ENCODE measurements around the gene RAF1. TPM values are rescaled to one million over a fixed set of nuclear protein-coding genes. Genes with fewer than 3 reads are reported as not detected.

Gene RAF1
- total RNA-seq, 2 donors from 2014 or later: 101 to 126 TPM

GRCh38 chr3:12622335-12622734 is 41.6 kb downstream of the RAF1 start:
- no peak for DNase-seq (ENCODE audit: low spot score)
- no peak overlapping the region for H3K4me3 ChIP-seq
- TF ChIP-seq CTCF (IDR thresholded peaks at IDR 0.05) (no peak), POLR2A (IDR thresholded peaks at IDR 0.05) (no peak), POLR2AphosphoS5 (IDR thresholded peaks at IDR 0.05) (no peak)
- no peak overlapping the region for H3K27ac ChIP-seq
- H3K4me1 ChIP-seq (replicated peaks): peaks cover 3% of the 10 kb centered on the region
- WGBS: 74% methylated on average over 4 of the region's 4 CpGs
- no peaks in the 10 kb centered on the region for H3K9me3 ChIP-seq
- no peaks in the 10 kb centered on the region for H3K36me3 ChIP-seq
- H3K27me3 ChIP-seq (replicated peaks; ENCODE audit: insufficient read depth): no peaks in the 10 kb centered on the region
- intact Hi-C loops (cut with DNase I): no loop called here

- Histone ChIP-seq H3K27ac (no peak overlapping the region), H3K4me1 (replicated peaks) (no peaks in the 10 kb centered on the region), H3K36me3 (no peaks in the 10 kb centered on the region), H3K27me3 (replicated peaks; ENCODE audit: insufficient read depth) (no peaks in the 10 kb centered on the region), H3K4me3 (no peak overlapping the region), H3K9me3 (no peaks in the 10 kb centered on the region)
- TF ChIP-seq CTCF (IDR thresholded peaks at IDR 0.05) (no peak), POLR2A (IDR thresholded peaks at IDR 0.05) (no peak), POLR2AphosphoS5 (IDR thresholded peaks at IDR 0.05) (no peak)
- no peak for DNase-seq (ENCODE audit: low spot score)
- intact Hi-C loops (cut with DNase I): no loop called here
Observed at GRCh38 chr3:12620729-12621128, 43.2 kb downstream of the RAF1 start.

GRCh38 chr3:12620305-12620704 is 43.6 kb downstream of the RAF1 start:
- Histone ChIP-seq H3K9me3 (no peaks in the 10 kb centered on the region), H3K27ac (no peak overlapping the region), H3K27me3 (replicated peaks; ENCODE audit: insufficient read depth) (no peaks in the 10 kb centered on the region), H3K4me3 (no peak overlapping the region), H3K36me3 (no peaks in the 10 kb centered on the region), H3K4me1 (replicated peaks) (no peaks in the 10 kb centered on the region)
- TF ChIP-seq POLR2A (IDR thresholded peaks at IDR 0.05): no peak
- TF ChIP-seq POLR2AphosphoS5 (IDR thresholded peaks at IDR 0.05): no peak
- no peak for TF ChIP-seq CTCF (IDR thresholded peaks at IDR 0.05)
- DNase-seq (ENCODE audit: low spot score): no peak
- 98% methylated on average over 6 of the region's 6 CpGs for WGBS
- intact Hi-C loops (cut with DNase I): no loop called here

- intact Hi-C loops (cut with DNase I): no loop called here
- TF ChIP-seq CTCF (IDR thresholded peaks at IDR 0.05) (no peak), POLR2AphosphoS5 (IDR thresholded peaks at IDR 0.05) (no peak), POLR2A (IDR thresholded peaks at IDR 0.05) (no peak)
- no peak overlapping the region for H3K4me3 ChIP-seq
- WGBS: 75% methylated on average over 6 of the region's 6 CpGs
- no peaks in the 10 kb centered on the region for H3K27me3 ChIP-seq (replicated peaks; ENCODE audit: insufficient read depth)
- DNase-seq (ENCODE audit: low spot score): no peak
- H3K9me3 ChIP-seq: no peaks in the 10 kb centered on the region
- H3K4me1 ChIP-seq (replicated peaks): no peaks in the 10 kb centered on the region
- H3K36me3 ChIP-seq: no peaks in the 10 kb centered on the region
- H3K27ac ChIP-seq: no peak overlapping the region
Observed at GRCh38 chr3:12618426-12618825, 45.5 kb downstream of the RAF1 start.

- no peak for TF ChIP-seq POLR2AphosphoS5 (IDR thresholded peaks at IDR 0.05)
- no peak for TF ChIP-seq POLR2A (IDR thresholded peaks at IDR 0.05)
- no peak for TF ChIP-seq CTCF (IDR thresholded peaks at IDR 0.05)
- whole genome bisulfite sequencing: 97% methylated on average over 4 of the region's 4 CpGs
- intact Hi-C loops (cut with DNase I): no loop called here
- Histone ChIP-seq H3K4me1 (replicated peaks) (no peaks in the 10 kb centered on the region), H3K27me3 (replicated peaks; ENCODE audit: insufficient read depth) (no peaks in the 10 kb centered on the region), H3K4me3 (no peak overlapping the region), H3K9me3 (no peaks in the 10 kb centered on the region), H3K27ac (no peak overlapping the region), H3K36me3 (no peaks in the 10 kb centered on the region)
- no peak for DNase-seq (ENCODE audit: low spot score)
Observed at GRCh38 chr3:12615266-12615665, 48.7 kb downstream of the RAF1 start.

Data from prostate gland (tissue), 2 donors.